H1 (cell line): ENCODE results near the gene SPECC1. TPM values are rescaled to one million over a fixed set of nuclear protein-coding genes. Genes with fewer than 3 reads are reported as not detected.

Experiments
- CHD2 ChIP-seq: IDR thresholded peaks from 2 replicates; pipeline ENCODE4 v1.6.1; 2012; ENCODE audit warnings: low read length, improper control_type of control experiment
- CREB1 ChIP-seq: IDR thresholded peaks from 2 replicates; pipeline ENCODE4 v1.6.1; 2012; ENCODE audit warnings: inconsistent platforms
- CTCF ChIP-seq, 3 experiments: IDR thresholded peaks; 1 replicate in 2 of 3; 2 replicates in 1 of 3; pipeline versions ENCODE4 v1.5.1 to v1.6.1; 2011; ENCODE audit warnings: low read length in 3 of 3, mild to moderate bottlenecking in 3 of 3, inconsistent platforms in 2 of 3, low read depth in 1 of 3, moderate library complexity in 1 of 3; ENCODE audit not compliant: insufficient read depth in 1 of 3; ENCODE audit errors: control extremely low read depth in 1 of 3
- GABPA ChIP-seq: IDR thresholded peaks from 2 replicates; pipeline ENCODE4 v1.6.1; 2011; ENCODE audit warnings: mild to moderate bottlenecking, low read length, moderate library complexity, borderline replicate concordance; ENCODE audit not compliant: insufficient read depth
- POLR2A ChIP-seq, 2 experiments: IDR thresholded peaks; 1 replicate in 1 of 2; 2 replicates in 1 of 2; pipeline ENCODE4 v1.6.1; 2011; ENCODE audit warnings: low read depth in 2 of 2, low read length in 2 of 2, mild to moderate bottlenecking in 2 of 2; ENCODE audit errors: control extremely low read depth in 1 of 2
- RFX5 ChIP-seq: IDR thresholded peaks from 2 replicates; pipeline ENCODE4 v1.6.1; 2011; ENCODE audit warnings: low read depth, low read length, improper control_type of control experiment, borderline replicate concordance
- SIX5 ChIP-seq: IDR thresholded peaks from 2 replicates; pipeline ENCODE4 v1.6.1; 2011; ENCODE audit warnings: mild to moderate bottlenecking, low read depth, low read length
- TAF1 ChIP-seq: IDR thresholded peaks from 2 replicates; pipeline ENCODE4 v1.6.1; 2011; ENCODE audit warnings: mild to moderate bottlenecking, low read depth, low read length
- polyA plus RNA-seq, 7 experiments: library from polyadenylated mRNA; depleted of rRNA in 3 of 7; stranded (reverse) in 5 of 7; unstranded in 2 of 7; fragments of >200 nt in 5 of 7; fragments of 200-250 nt in 2 of 7; gene quantifications; 1 replicate in 5 of 7; 2 replicates in 1 of 7; 4 replicates in 1 of 7; pipeline versions ENCODE4 v1.2.1 to v1.2.3, GENCODE V29; 2011 to 2013; ENCODE audit warnings: missing spikeins in 2 of 7, mixed read lengths in 2 of 7
- total RNA-seq: library from RNA; stranded (reverse); fragmentation: NEBNext Ultra II Directional; extraction: Animal tissue kit (Norgen Biotek cat#: 25700); gene quantifications from 2 replicates; pipeline ENCODE4 v1.2.1, GENCODE V29; 2021

SPECC1 gene
- total and polyA plus RNA-seq, 2 of the 8 experiments (the other 6 are each of a cell fraction or from before 2014, with no cell fraction given) = 35.8 to 87.9 TPM

- TF ChIP-seq CTCF (IDR thresholded peaks at IDR 0.05; ENCODE audit: control extremely low read depth in 1 of 3, insufficient read depth in 1 of 3, low read depth in 1 of 3, low read length in 3 of 3) (no peak), GABPA (no peak), SIX5 (no peak), CHD2 (no peak), RFX5 (no peak), CREB1 (no peak), TAF1 (no peak), POLR2A (IDR thresholded peaks at IDR 0.05; ENCODE audit: control extremely low read depth in 1 of 2, low read depth in 2 of 2, low read length in 2 of 2) (no peak)
These were observed 225.1 kb downstream of the SPECC1 start (continued) for GRCh38 chr17:20234276-20234675.
